Measurements from ENCODE around the gene MBD4.

GRCh38 chr3:129416415-129416814 is 23.3 kb downstream of the MBD4 start:
- TF ChIP-seq CTCF (IDR thresholded peaks at IDR 0.05; ENCODE audit: insufficient read depth, low read depth, low read length) (no peak), EZH2 (IDR thresholded peaks at IDR 0.05; ENCODE audit: insufficient read depth, low read length) (no peak)

All from astrocyte (in vitro differentiated cells and primary cell).